ENCODE data around the gene RGPD4. TPM values are rescaled to one million over a fixed set of nuclear protein-coding genes. Genes with fewer than 3 reads are reported as not detected.

Gene RGPD4
- total RNA-seq, 1 donor from 2014 or later = not detected

DNA sequence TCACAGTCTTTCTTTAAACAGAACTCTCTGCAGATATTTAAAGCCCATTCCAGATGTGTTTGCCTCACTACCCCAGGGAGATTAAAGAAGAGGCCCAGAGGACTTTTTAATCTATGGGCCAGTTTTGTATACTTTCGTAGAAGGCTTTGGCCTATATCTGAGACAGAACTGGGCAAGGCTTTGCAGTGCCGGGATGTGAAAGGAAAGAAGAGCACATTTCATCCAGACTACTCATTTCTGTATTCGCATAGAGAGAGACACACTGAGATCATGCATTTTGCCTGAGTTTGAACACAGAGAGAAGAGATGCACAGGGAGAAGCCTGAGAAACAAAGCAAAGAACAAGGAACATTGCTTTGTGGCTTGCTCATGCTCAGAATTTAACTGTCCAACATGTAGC, 104.7 kb downstream of the RGPD4 start:
- TF ChIP-seq EZH2 (IDR thresholded peaks at IDR 0.05; ENCODE audit: insufficient read depth, low read length) = no peak
- TF ChIP-seq, protein P1, sequence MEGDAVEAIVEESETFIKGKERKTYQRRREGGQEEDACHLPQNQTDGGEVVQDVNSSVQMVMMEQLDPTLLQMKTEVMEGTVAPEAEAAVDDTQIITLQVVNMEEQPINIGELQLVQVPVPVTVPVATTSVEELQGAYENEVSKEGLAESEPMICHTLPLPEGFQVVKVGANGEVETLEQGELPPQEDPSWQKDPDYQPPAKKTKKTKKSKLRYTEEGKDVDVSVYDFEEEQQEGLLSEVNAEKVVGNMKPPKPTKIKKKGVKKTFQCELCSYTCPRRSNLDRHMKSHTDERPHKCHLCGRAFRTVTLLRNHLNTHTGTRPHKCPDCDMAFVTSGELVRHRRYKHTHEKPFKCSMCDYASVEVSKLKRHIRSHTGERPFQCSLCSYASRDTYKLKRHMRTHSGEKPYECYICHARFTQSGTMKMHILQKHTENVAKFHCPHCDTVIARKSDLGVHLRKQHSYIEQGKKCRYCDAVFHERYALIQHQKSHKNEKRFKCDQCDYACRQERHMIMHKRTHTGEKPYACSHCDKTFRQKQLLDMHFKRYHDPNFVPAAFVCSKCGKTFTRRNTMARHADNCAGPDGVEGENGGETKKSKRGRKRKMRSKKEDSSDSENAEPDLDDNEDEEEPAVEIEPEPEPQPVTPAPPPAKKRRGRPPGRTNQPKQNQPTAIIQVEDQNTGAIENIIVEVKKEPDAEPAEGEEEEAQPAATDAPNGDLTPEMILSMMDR (IDR thresholded peaks at IDR 0.05; ENCODE audit: insufficient read depth, low read depth, low read length) = no peak
- Histone ChIP-seq H3K4me3 (ENCODE audit: insufficient read depth, low read depth, low read length) (no peak overlapping the region), H4K20me1 (ENCODE audit: insufficient read depth, low read length) (no peaks in the 10 kb centered on the region), H2AFZ (ENCODE audit: low read depth, low read length) (no peak overlapping the region), H3K4me1 (ENCODE audit: insufficient read depth, low read length) (no peaks in the 10 kb centered on the region), H3K36me3 (ENCODE audit: insufficient read depth, low read length) (no peaks in the 10 kb centered on the region), H3K27me3 (ENCODE audit: insufficient read depth, low read length) (no peaks in the 10 kb centered on the region), H3K9me3 (ENCODE audit: insufficient read depth, low read depth, low read length) (no peaks in the 10 kb centered on the region), H3K4me2 (ENCODE audit: low read length) (no peak overlapping the region), H3K79me2 (ENCODE audit: insufficient read depth, low read length) (no peaks in the 10 kb centered on the region), H3K27ac (ENCODE audit: low read depth, low read length) (no peak overlapping the region), H3K9ac (ENCODE audit: low read length) (no peak overlapping the region)
- no peak for DNase-seq (ENCODE audit: low read depth)
- FAIRE-seq = no peak
- Mint-ChIP-seq H3K36me3 (ENCODE audit: low read depth, unreplicated experiment) (no peaks in the 10 kb centered on the region), H3K9me3 (ENCODE audit: unreplicated experiment) (no peaks in the 10 kb centered on the region), H3K4me1 (ENCODE audit: low read depth, unreplicated experiment) (peaks cover 15% of the 10 kb centered on the region), H3K27ac (ENCODE audit: unreplicated experiment) (no peak overlapping the region), H3K27me3 (ENCODE audit: low read depth, unreplicated experiment) (peaks cover 9% of the 10 kb centered on the region), H3K4me3 (ENCODE audit: unreplicated experiment) (no peak overlapping the region)

DNA sequence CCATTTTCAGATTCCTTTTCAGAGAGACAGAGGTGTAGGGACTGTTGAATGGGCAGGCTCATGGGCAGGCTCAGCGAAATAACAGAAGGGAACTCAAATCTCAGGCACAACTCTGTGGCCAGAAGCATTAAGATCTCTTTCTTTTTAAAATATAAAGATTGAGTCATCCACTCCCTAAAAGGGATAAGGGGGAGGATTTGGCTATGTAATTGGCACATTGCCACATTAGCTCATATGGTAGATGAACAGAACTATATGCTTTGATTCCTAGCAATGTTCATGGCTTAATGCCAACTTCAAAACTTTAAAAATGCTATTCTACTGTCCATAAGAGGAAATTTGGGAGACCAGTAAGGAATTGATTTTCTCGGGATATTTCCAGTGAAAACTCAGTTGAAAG, 105.8 kb downstream of the RGPD4 start:
- Histone ChIP-seq H3K4me2 (ENCODE audit: low read length) (no peak overlapping the region), H3K9me3 (ENCODE audit: insufficient read depth, low read depth, low read length) (no peaks in the 10 kb centered on the region), H3K36me3 (ENCODE audit: insufficient read depth, low read length) (no peaks in the 10 kb centered on the region), H2AFZ (ENCODE audit: low read depth, low read length) (no peak overlapping the region), H3K9ac (ENCODE audit: low read length) (no peak overlapping the region), H3K79me2 (ENCODE audit: insufficient read depth, low read length) (no peaks in the 10 kb centered on the region), H3K4me3 (ENCODE audit: insufficient read depth, low read depth, low read length) (no peak overlapping the region), H3K4me1 (ENCODE audit: insufficient read depth, low read length) (no peaks in the 10 kb centered on the region), H4K20me1 (ENCODE audit: insufficient read depth, low read length) (no peaks in the 10 kb centered on the region), H3K27ac (ENCODE audit: low read depth, low read length) (no peak overlapping the region), H3K27me3 (ENCODE audit: insufficient read depth, low read length) (no peaks in the 10 kb centered on the region)
- TF ChIP-seq, protein P1 (IDR thresholded peaks at IDR 0.05; ENCODE audit: insufficient read depth, low read depth, low read length) = no peak
- FAIRE-seq (no peak), DNase-seq (ENCODE audit: low read depth) (peak; percentile 12)
- Mint-ChIP-seq H3K4me3 (ENCODE audit: unreplicated experiment) (no peak overlapping the region), H3K36me3 (ENCODE audit: low read depth, unreplicated experiment) (no peaks in the 10 kb centered on the region), H3K9me3 (ENCODE audit: unreplicated experiment) (no peaks in the 10 kb centered on the region), H3K4me1 (ENCODE audit: low read depth, unreplicated experiment) (peaks cover 15% of the 10 kb centered on the region), H3K27ac (ENCODE audit: unreplicated experiment) (no peak overlapping the region), H3K27me3 (ENCODE audit: low read depth, unreplicated experiment) (peaks cover 9% of the 10 kb centered on the region)

DNA sequence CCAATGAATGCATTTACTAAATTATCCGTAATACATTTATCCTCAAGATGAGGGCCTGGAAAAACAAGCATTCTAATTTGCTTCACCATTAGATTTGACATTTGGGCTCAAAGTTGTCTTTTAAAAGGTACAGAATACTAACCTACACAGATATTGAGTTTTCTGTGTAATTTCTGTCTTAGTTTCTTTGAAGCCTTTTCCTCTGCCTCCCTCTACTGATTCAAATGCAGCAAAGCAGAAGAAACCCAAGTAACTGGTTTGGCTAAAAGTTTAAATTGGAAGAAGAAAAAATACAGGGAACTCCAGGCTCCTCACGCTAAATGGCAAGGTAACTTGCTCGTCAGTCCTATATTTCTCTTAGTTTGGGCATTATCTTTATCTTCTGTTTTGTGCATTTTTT, 106.3 kb downstream of the RGPD4 start:
- FAIRE-seq (no peak), DNase-seq (ENCODE audit: low read depth) (no peak)
- Histone ChIP-seq H3K9me3 (ENCODE audit: insufficient read depth, low read depth, low read length) (no peaks in the 10 kb centered on the region), H2AFZ (ENCODE audit: low read depth, low read length) (no peak overlapping the region), H3K27ac (ENCODE audit: low read depth, low read length) (no peak overlapping the region), H3K27me3 (ENCODE audit: insufficient read depth, low read length) (no peaks in the 10 kb centered on the region), H3K4me3 (ENCODE audit: insufficient read depth, low read depth, low read length) (no peak overlapping the region), H4K20me1 (ENCODE audit: insufficient read depth, low read length) (no peaks in the 10 kb centered on the region), H3K9ac (ENCODE audit: low read length) (no peak overlapping the region), H3K4me2 (ENCODE audit: low read length) (no peak overlapping the region), H3K36me3 (ENCODE audit: insufficient read depth, low read length) (no peaks in the 10 kb centered on the region), H3K4me1 (ENCODE audit: insufficient read depth, low read length) (no peaks in the 10 kb centered on the region), H3K79me2 (ENCODE audit: insufficient read depth, low read length) (no peaks in the 10 kb centered on the region)
- H3K9me3 Mint-ChIP-seq (ENCODE audit: unreplicated experiment) = no peaks in the 10 kb centered on the region
- H3K4me1 Mint-ChIP-seq (ENCODE audit: low read depth, unreplicated experiment) = peaks cover 17% of the 10 kb centered on the region
- H3K27me3 Mint-ChIP-seq (ENCODE audit: low read depth, unreplicated experiment) = peaks cover 9% of the 10 kb centered on the region
- TF ChIP-seq, protein P1 (IDR thresholded peaks at IDR 0.05; ENCODE audit: insufficient read depth, low read depth, low read length) = peak; percentile 48
- no peak for TF ChIP-seq EZH2 (IDR thresholded peaks at IDR 0.05; ENCODE audit: insufficient read depth, low read length)
- H3K27ac Mint-ChIP-seq (ENCODE audit: unreplicated experiment) = no peak overlapping the region
- H3K36me3 Mint-ChIP-seq (ENCODE audit: low read depth, unreplicated experiment) = no peaks in the 10 kb centered on the region
- no peak overlapping the region for H3K4me3 Mint-ChIP-seq (ENCODE audit: unreplicated experiment)

Data from astrocyte (in vitro differentiated cells and primary cell).